B cell (primary cell): ENCODE measurements around the gene C4BPA. TPM values are rescaled to one million over a fixed set of nuclear protein-coding genes. Genes with fewer than 3 reads are reported as not detected.

Experiments
- ATAC-seq: fragments of 200-7000 bp; cut with Tn5 transposase; one replicate; pipeline ENCODE4 v1.10.0; 2021; ENCODE audit warnings: low read depth, mild to moderate bottlenecking, moderate number of reproducible peaks, moderate library complexity
- CTCF ChIA-PET: fragments of 350-600 bp; sonication (Branson Sonifier 250); formaldehyde crosslinking; loops from one replicate; lab custom pipeline; 2021; ENCODE audit warnings: antibody characterized with exemption, inconsistent platforms; lab: Charles Lee
- POLR2A ChIA-PET: fragments of 350-600 bp; sonication (Branson Sonifier 250); formaldehyde crosslinking; loops from one replicate; lab custom pipeline; 2021; ENCODE audit warnings: antibody characterized with exemption; lab: Charles Lee
- DNase-seq: peaks from one replicate; pipeline ENCODE4 v3.0.0; 2013
- H2AFZ ChIP-seq: 2 replicates; pipeline ENCODE4 v1.6.1; 2012; ENCODE audit warnings: mild to moderate bottlenecking, low read depth, low read length; ENCODE audit not compliant: insufficient read depth, poor library complexity, severe bottlenecking
- H3K27ac ChIP-seq, 2 donors: 1 replicate in 1 of 2; 2 replicates in 1 of 2; pipeline ENCODE4 v1.5.1; 2012 to 2013; ENCODE audit warnings: low read length in 2 of 2, mild to moderate bottlenecking in 2 of 2, moderate library complexity in 1 of 2
- H3K27me3 ChIP-seq, 4 experiments: fragments of 200-600 bp in 1 of 4; sonication (generic) in 1 of 4; replicated peaks in 1 of 4; 1 replicate in 2 of 4; 2 replicates in 2 of 4; pipeline versions ENCODE4 v1.6.1 to v1.7.0; 2013 to 2016; ENCODE audit warnings: low read length in 3 of 4, mild to moderate bottlenecking in 2 of 4, mixed read lengths in 1 of 4, moderate library complexity in 1 of 4; ENCODE audit not compliant: insufficient read depth in 4 of 4, control insufficient read depth in 3 of 4; ENCODE audit errors: control extremely low read depth in 1 of 4
- H3K36me3 ChIP-seq, 2 experiments: replicated peaks in 1 of 2; 1 replicate in 1 of 2; 2 replicates in 1 of 2; pipeline versions ENCODE4 v1.6.1 to v1.7.1; 2013; ENCODE audit warnings: low read length in 1 of 2; ENCODE audit not compliant: insufficient read depth in 2 of 2, control insufficient read depth in 1 of 2; ENCODE audit errors: control extremely low read depth in 1 of 2, extremely low read depth in 1 of 2
- H3K4me1 ChIP-seq, 2 donors: fragments of 200-600 bp in 1 of 2; sonication (generic) in 1 of 2; 1 replicate in 1 of 2; 2 replicates in 1 of 2; pipeline versions ENCODE4 v1.5.1 to v1.6.1; 2013 to 2017; ENCODE audit warnings: low read length in 2 of 2; ENCODE audit not compliant: control insufficient read depth in 2 of 2, insufficient read depth in 2 of 2
- H3K4me2 ChIP-seq: replicated peaks from 2 replicates; pipeline ENCODE3; 2012; ENCODE audit warnings: mild to moderate bottlenecking, low read depth, low read length; ENCODE audit not compliant: poor library complexity, severe bottlenecking
- H3K4me3 ChIP-seq, 5 experiments: fragments of 200-600 bp in 1 of 5; sonication (generic) in 1 of 5; 1 replicate in 3 of 5; 2 replicates in 2 of 5; pipeline versions ENCODE4 v1.5.1 to v1.7.0; 2011 to 2016; ENCODE audit warnings: low read length in 4 of 5, mild to moderate bottlenecking in 4 of 5, low read depth in 2 of 5, control low read depth in 1 of 5, moderate library complexity in 1 of 5; ENCODE audit not compliant: insufficient read depth in 1 of 5; ENCODE audit errors: control extremely low read depth in 1 of 5, extremely low read depth in 1 of 5
- H3K79me2 ChIP-seq: fragments of 200-600 bp; sonication (generic); one replicate; pipeline ENCODE4 v1.6.0; 2016; ENCODE audit warnings: low read length; ENCODE audit not compliant: control insufficient read depth, insufficient read depth
- H3K9ac ChIP-seq: fragments of 200-600 bp; sonication (generic); 2 replicates; pipeline ENCODE4 v1.6.1; 2017; ENCODE audit warnings: mild to moderate bottlenecking, low read length, moderate library complexity
- H3K9me3 ChIP-seq, 3 donors: one replicate each; pipeline versions ENCODE4 v1.6.1 to v1.7.1; 2013; ENCODE audit warnings: low read length in 2 of 3; ENCODE audit not compliant: control insufficient read depth in 2 of 3, insufficient read depth in 1 of 3; ENCODE audit errors: control extremely low read depth in 1 of 3
- H4K20me1 ChIP-seq: 2 replicates; pipeline ENCODE4 v1.6.0; 2012; ENCODE audit warnings: mild to moderate bottlenecking, low read length; ENCODE audit not compliant: insufficient read depth, control insufficient read depth, poor library complexity, severe bottlenecking
- H3K27ac Mint-ChIP-seq: one replicate; pipeline ENCODE4 v1.8.0; 2021; ENCODE audit warnings: mixed read lengths
- H3K27me3 Mint-ChIP-seq: one replicate; pipeline ENCODE4 v1.8.0; 2021; ENCODE audit warnings: mixed read lengths
- H3K4me1 Mint-ChIP-seq: one replicate; pipeline ENCODE4 v1.8.0; 2021; ENCODE audit warnings: mixed read lengths
- H3K4me3 Mint-ChIP-seq: one replicate; pipeline ENCODE4 v1.8.0; 2021; ENCODE audit warnings: mixed read lengths
- H3K9me3 Mint-ChIP-seq: one replicate; pipeline ENCODE4 v1.8.0; 2022; ENCODE audit warnings: mixed read lengths; ENCODE audit not compliant: insufficient read depth
- CTCF ChIP-seq: fragments of 200-600 bp; IDR thresholded peaks from one replicate; pipeline ENCODE4 v1.8.0; 2022; ENCODE audit warnings: antibody characterized with exemption, mild to moderate bottlenecking
- EZH2 ChIP-seq: IDR thresholded peaks from 2 replicates; pipeline ENCODE4 v1.6.1; 2012; ENCODE audit warnings: borderline replicate concordance, low read depth, mild to moderate bottlenecking, moderate library complexity, low read length; ENCODE audit not compliant: insufficient read depth, poor library complexity, severe bottlenecking
- WGBS: methylation state at CpG from one replicate; pipeline ENCODE4 v1.1.5; 2013; ENCODE audit warnings: missing lambda C conversion rate; ENCODE audit not compliant: insufficient coverage; 5-methylcytosine and 5-hydroxymethylcytosine counted together
- intact Hi-C: fragments of 100-400 bp; cut with micrococcal nuclease; formaldehyde crosslinking; loops from one replicate; pipeline ENCODE4 v1.10.0; 2022
- polyA plus RNA-seq: library from polyadenylated mRNA; depleted of rRNA; stranded (reverse); fragments of >200 nt; gene quantifications from 2 replicates; pipeline ENCODE4 v1.2.3, GENCODE V29; 2012
- total RNA-seq, 2 donors: library from RNA; stranded (reverse); fragments of 120-200 nt in 1 of 2; gene quantifications; 1 replicate in 1 of 2; 2 replicates in 1 of 2; pipeline versions ENCODE4 v1.2.3 to v1.2.4, GENCODE V29; 2013 to 2022

The C4BPA gene
- total and polyA plus RNA-seq, 2 donors (not counting 1 experiment from before 2014, with no cell fraction given), result not detected

GRCh38 chr1:207055386-207056001 lies 48.5 kb upstream of the C4BPA start:
- Histone ChIP-seq H3K27ac (peak overlapping the region; percentile 61 to 96), H3K4me1 (peaks cover 35 to 42% of the 10 kb centered on the region in 2 donors), H3K27me3 (no peaks in the 10 kb centered on the region), H4K20me1 (no peaks in the 10 kb centered on the region), H2AFZ (peak overlapping the region; percentile 54), H3K9ac (no peak overlapping the region), H3K4me3 (no peak overlapping the region), H3K36me3 (peaks cover 0 to 6% of the 10 kb centered on the region in 2 experiments), H3K9me3 (no peaks in the 10 kb centered on the region), H3K4me2 (peak overlapping the region; percentile 65), H3K79me2 (peaks cover 11% of the 10 kb centered on the region)
- intact Hi-C loops, result loop anchor here (10.0 kb wide), 1 partner anchor 421 kb away; the partner anchor contains the start of gene DYRK3
- POLR2A ChIA-PET, result no interaction called here
- WGBS, result no CpG with 5 or more reads among the region's 3 CpGs
- CTCF ChIA-PET, result interaction anchor here (0.6 to 4.2 kb wide), 9 partner anchors 10 to 589 kb away, joined by 3 to 27 read pairs (median 5); partner anchors contain the start of gene CR2
- peaks cover 40% of the 10 kb centered on the region for H3K4me1 Mint-ChIP-seq
- H3K27ac Mint-ChIP-seq, result peak overlapping the region; percentile 94
- TF ChIP-seq CTCF, result no peak
- no peak for TF ChIP-seq EZH2
- H3K27me3 Mint-ChIP-seq, result no peaks in the 10 kb centered on the region
- DNase-seq, result no peak
- H3K9me3 Mint-ChIP-seq, result no peaks in the 10 kb centered on the region
- H3K4me3 Mint-ChIP-seq, result peak overlapping the region; percentile 77
- no peak for ATAC-seq

GRCh38 chr1:207056673-207057072 lies 47.4 kb upstream of the C4BPA start:
- Histone ChIP-seq H3K9ac (no peak overlapping the region), H3K36me3 (peaks cover 0 to 12% of the 10 kb centered on the region in 2 experiments), H3K4me1 (peaks cover 28 to 35% of the 10 kb centered on the region in 2 donors), H3K27ac (no peak overlapping the region), H3K9me3 (no peaks in the 10 kb centered on the region), H3K27me3 (no peaks in the 10 kb centered on the region), H3K4me3 (no peak overlapping the region), H3K4me2 (no peak overlapping the region), H4K20me1 (no peaks in the 10 kb centered on the region), H2AFZ (no peak overlapping the region), H3K79me2 (peaks cover 9% of the 10 kb centered on the region)
- WGBS, result 76% methylated on average over 4 of the region's 6 CpGs
- no peaks in the 10 kb centered on the region for H3K9me3 Mint-ChIP-seq
- no peaks in the 10 kb centered on the region for H3K27me3 Mint-ChIP-seq
- DNase-seq, result no peak
- H3K27ac Mint-ChIP-seq, result no peak overlapping the region
- no peak for TF ChIP-seq CTCF
- no peak for TF ChIP-seq EZH2
- CTCF ChIA-PET, result interaction anchor here (1.2 to 1.6 kb wide), 3 partner anchors 27 to 397 kb away, joined by 3 to 5 read pairs (median 3); partner anchors contain the start of gene CR2
- H3K4me1 Mint-ChIP-seq, result peaks cover 32% of the 10 kb centered on the region
- ATAC-seq, result no peak
- POLR2A ChIA-PET, result no interaction called here
- H3K4me3 Mint-ChIP-seq, result no peak overlapping the region
- intact Hi-C loops, result loop anchor here (10.0 kb wide), 1 partner anchor 422 kb away; the partner anchor contains the start of gene DYRK3
